ENCODE data around the gene P2RX6. TPM values are rescaled to one million over a fixed set of nuclear protein-coding genes. Genes with fewer than 3 reads are reported as not detected.

Gene P2RX6
- total RNA-seq, 5 donors from 2014 or later (not counting 1 experiment from before 2014, with no cell fraction given): 0.29 to 1.6 (median 1.0) TPM

DNA sequence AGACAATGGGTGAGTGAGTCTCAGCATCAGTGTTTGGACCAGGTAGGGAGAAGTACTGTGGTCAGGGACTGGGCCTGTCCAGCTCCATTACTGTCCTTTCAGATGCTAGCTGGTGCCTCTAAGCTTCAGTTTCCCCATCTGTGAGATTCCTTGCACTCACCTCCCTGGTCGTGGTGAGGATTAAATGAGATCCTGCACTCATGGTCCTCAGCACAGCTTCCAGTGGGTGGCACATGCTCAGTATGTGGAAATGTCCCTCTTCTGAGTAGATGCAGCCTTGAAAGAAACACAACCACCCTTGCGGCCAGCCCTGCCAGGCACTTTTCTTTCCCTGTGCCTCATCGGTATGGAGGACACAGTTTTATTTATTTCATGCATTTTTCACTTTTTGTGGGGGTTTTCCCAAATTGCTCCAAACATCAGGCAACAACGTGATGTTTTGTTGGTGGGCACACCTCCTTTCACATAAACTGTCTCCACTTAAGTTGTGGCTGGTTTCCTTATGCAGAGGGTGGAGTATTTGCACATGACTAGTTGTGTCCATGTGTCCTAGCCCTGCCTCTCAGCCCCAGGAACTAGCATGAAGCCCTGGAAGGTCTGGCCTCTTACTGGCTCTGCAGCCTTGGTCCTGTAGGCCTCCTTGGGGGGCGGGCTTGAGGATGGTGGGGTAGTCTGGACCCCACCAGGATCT lies 31.7 kb upstream of the P2RX6 start:
- no peaks in the 10 kb centered on the region for H3K27me3 Mint-ChIP-seq
- Histone ChIP-seq H3K36me3 (ENCODE audit: control insufficient read depth in 2 of 2, extremely low read depth in 1 of 2, insufficient read depth in 1 of 2, low read length in 1 of 2) (peaks cover 0 to 18% of the 10 kb centered on the region in 2 donors), H3K4me3 (ENCODE audit: control insufficient read depth in 1 of 2, extremely low read depth in 1 of 2, low read length in 1 of 2) (peak overlapping the region in 1 of 2 donors; percentile 10), H3K4me1 (ENCODE audit: control insufficient read depth in 1 of 2, extremely low read depth in 1 of 2, insufficient read depth in 2 of 2, low read length in 2 of 2) (peaks cover 5 to 46% of the 10 kb centered on the region in 2 experiments), H3K9me3 (no peaks in the 10 kb centered on the region), H3K27ac (ENCODE audit: low read length) (peak overlapping the region; percentile 53), H3K27me3 (replicated peaks in 1 of 2; ENCODE audit: control insufficient read depth in 2 of 2, extremely low read depth in 1 of 2, insufficient read depth in 2 of 2, low read length in 1 of 2) (peaks cover 0 to 12% of the 10 kb centered on the region in 2 experiments)
- ChIA-PET CTCF (no interaction called here), POLR2A (no interaction called here)
- H3K9me3 Mint-ChIP-seq: no peaks in the 10 kb centered on the region
- H3K4me1 Mint-ChIP-seq: peaks cover 44 to 52% (median 45%) of the 10 kb centered on the region in 3 donors
- H3K36me3 Mint-ChIP-seq: peaks cover 13% of the 10 kb centered on the region
- ATAC-seq (replicated peaks in 1 of 4) (no peak), DNase-seq (no peak)
- WGBS (ENCODE audit: insufficient coverage): 80% methylated on average over 1 of the region's 5 CpGs
- peak overlapping the region; percentile 90 to 91 for H3K27ac Mint-ChIP-seq
- H3K4me3 Mint-ChIP-seq: peak overlapping the region; percentile 90 to 94 (median 92)

DNA sequence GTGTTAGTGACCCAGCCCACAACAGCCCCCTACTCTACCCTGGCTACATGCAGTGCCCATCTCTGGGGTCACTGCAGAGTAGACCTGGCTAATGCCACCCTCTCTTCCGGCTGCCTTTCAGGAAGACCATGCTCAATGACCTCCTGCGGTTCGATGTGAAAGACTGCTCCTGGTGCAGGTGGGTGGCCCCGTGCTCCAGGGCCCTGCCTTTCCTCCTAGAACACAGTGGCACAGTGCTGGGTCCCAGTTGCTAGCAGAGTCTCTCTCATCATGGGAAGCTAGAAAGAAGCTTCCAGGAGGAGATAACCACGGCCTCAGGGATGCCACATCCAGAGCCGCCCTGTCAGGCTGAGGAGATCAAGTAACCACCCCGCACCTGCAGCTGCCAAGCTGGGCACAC lies 29.2 kb upstream of the P2RX6 start:
- Histone ChIP-seq H3K9me3 (no peaks in the 10 kb centered on the region), H3K36me3 (ENCODE audit: control insufficient read depth in 2 of 2, extremely low read depth in 1 of 2, insufficient read depth in 1 of 2, low read length in 1 of 2) (peaks cover 0 to 24% of the 10 kb centered on the region in 2 donors), H3K4me3 (ENCODE audit: control insufficient read depth in 1 of 2, extremely low read depth in 1 of 2, low read length in 1 of 2) (no peak overlapping the region), H3K4me1 (ENCODE audit: control insufficient read depth in 1 of 2, extremely low read depth in 1 of 2, insufficient read depth in 2 of 2, low read length in 2 of 2) (peaks cover 5 to 35% of the 10 kb centered on the region in 2 experiments), H3K27ac (ENCODE audit: low read length) (no peak overlapping the region), H3K27me3 (replicated peaks in 1 of 2; ENCODE audit: control insufficient read depth in 2 of 2, extremely low read depth in 1 of 2, insufficient read depth in 2 of 2, low read length in 1 of 2) (no peaks in the 10 kb centered on the region)
- Mint-ChIP-seq H3K4me1 (peaks cover 34 to 35% (median 35%) of the 10 kb centered on the region in 3 donors), H3K4me3 (no peak overlapping the region), H3K9me3 (no peaks in the 10 kb centered on the region), H3K27ac (no peak overlapping the region), H3K27me3 (no peaks in the 10 kb centered on the region), H3K36me3 (peaks cover 13% of the 10 kb centered on the region)
- WGBS (ENCODE audit: insufficient coverage): 98% methylated on average over 4 of the region's 7 CpGs
- ChIA-PET POLR2A (no interaction called here), CTCF (no interaction called here)
- ATAC-seq (replicated peaks in 1 of 4) (no peak), DNase-seq (no peak)

DNA sequence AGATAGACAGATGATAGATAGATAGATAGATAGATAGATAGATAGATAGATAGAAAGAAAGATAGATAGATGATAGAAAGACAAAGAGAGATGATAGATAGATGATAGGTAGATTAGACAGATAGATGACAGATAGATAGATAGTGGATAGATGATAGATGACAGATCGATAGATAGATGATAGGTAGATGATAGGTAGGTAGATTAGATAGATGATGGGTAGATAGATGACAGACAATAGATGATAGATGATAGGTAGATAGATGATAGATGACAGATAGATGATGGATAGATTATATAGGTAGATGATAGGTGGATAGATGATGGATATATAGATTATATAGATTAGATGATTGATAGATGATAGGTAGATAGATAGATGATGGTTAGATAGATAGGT lies 28.6 kb upstream of the P2RX6 start:
- CTCF ChIA-PET: interaction anchor here in 1 of 2 donors (0.9 kb wide), 1 partner anchor 69 kb away, joined by 6 read pairs; no protein-coding TSS in a partner anchor
- no peaks in the 10 kb centered on the region for H3K27me3 Mint-ChIP-seq

DNA sequence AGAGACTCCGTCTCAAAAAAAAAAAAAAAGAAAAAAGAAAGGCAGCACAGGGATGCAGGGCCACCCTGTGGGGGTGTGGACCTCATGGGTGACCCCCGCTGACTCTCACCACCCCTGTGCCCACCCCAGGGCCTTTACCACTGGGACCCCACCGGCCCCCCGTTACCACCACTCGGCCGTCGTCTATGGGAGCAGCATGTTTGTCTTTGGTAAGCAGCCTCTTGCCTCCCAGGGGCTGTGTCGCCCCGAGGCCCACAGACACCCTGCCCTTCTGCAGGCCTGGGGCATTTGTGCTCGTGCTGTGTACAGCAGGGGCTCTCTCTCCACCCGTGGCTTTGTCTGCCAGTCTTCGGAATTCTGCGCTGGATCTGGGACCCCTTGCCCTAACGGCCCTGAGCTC lies 27.6 kb upstream of the P2RX6 start:
- ChIA-PET CTCF (interaction anchor here in 1 of 2 donors (0.9 kb wide), 1 partner anchor 68 kb away, joined by 6 read pairs; no protein-coding TSS in a partner anchor), POLR2A (no interaction called here)
- DNase-seq (no peak), ATAC-seq (replicated peaks in 1 of 4) (no peak)
- peaks cover 3 to 33% of the 10 kb centered on the region in 2 donors for H3K36me3 ChIP-seq (ENCODE audit: control insufficient read depth in 2 of 2, extremely low read depth in 1 of 2, insufficient read depth in 1 of 2, low read length in 1 of 2)
- 97% methylated on average over 10 of the region's 14 CpGs for WGBS (ENCODE audit: insufficient coverage)
- Mint-ChIP-seq H3K4me3 (no peak overlapping the region), H3K36me3 (peaks cover 13% of the 10 kb centered on the region), H3K4me1 (peaks cover 24 to 26% (median 24%) of the 10 kb centered on the region in 3 donors), H3K9me3 (no peaks in the 10 kb centered on the region), H3K27ac (no peak overlapping the region), H3K27me3 (no peaks in the 10 kb centered on the region)
- H3K27ac ChIP-seq (ENCODE audit: low read length): no peak overlapping the region
- no peaks in the 10 kb centered on the region for H3K27me3 ChIP-seq (replicated peaks in 1 of 2; ENCODE audit: control insufficient read depth in 2 of 2, extremely low read depth in 1 of 2, insufficient read depth in 2 of 2, low read length in 1 of 2)
- H3K9me3 ChIP-seq: no peaks in the 10 kb centered on the region
- no peak overlapping the region for H3K4me3 ChIP-seq (ENCODE audit: control insufficient read depth in 1 of 2, extremely low read depth in 1 of 2, low read length in 1 of 2)
- peaks cover 3 to 24% of the 10 kb centered on the region in 2 experiments for H3K4me1 ChIP-seq (ENCODE audit: control insufficient read depth in 1 of 2, extremely low read depth in 1 of 2, insufficient read depth in 2 of 2, low read length in 2 of 2)

More for the DNA sequence above, 28.6 kb upstream of the P2RX6 start:
- no peak for DNase-seq
- peaks cover 27 to 29% (median 29%) of the 10 kb centered on the region in 3 donors for H3K4me1 Mint-ChIP-seq
- no peaks in the 10 kb centered on the region for H3K9me3 Mint-ChIP-seq
- Histone ChIP-seq H3K27me3 (replicated peaks in 1 of 2; ENCODE audit: control insufficient read depth in 2 of 2, extremely low read depth in 1 of 2, insufficient read depth in 2 of 2, low read length in 1 of 2) (no peaks in the 10 kb centered on the region), H3K36me3 (ENCODE audit: control insufficient read depth in 2 of 2, extremely low read depth in 1 of 2, insufficient read depth in 1 of 2, low read length in 1 of 2) (peaks cover 0 to 26% of the 10 kb centered on the region in 2 donors), H3K9me3 (no peaks in the 10 kb centered on the region), H3K4me1 (ENCODE audit: control insufficient read depth in 1 of 2, extremely low read depth in 1 of 2, insufficient read depth in 2 of 2, low read length in 2 of 2) (peaks cover 3 to 29% of the 10 kb centered on the region in 2 experiments), H3K4me3 (ENCODE audit: control insufficient read depth in 1 of 2, extremely low read depth in 1 of 2, low read length in 1 of 2) (no peak overlapping the region), H3K27ac (ENCODE audit: low read length) (no peak overlapping the region)
- H3K27ac Mint-ChIP-seq: no peak overlapping the region
- H3K4me3 Mint-ChIP-seq: no peak overlapping the region
- WGBS (ENCODE audit: insufficient coverage): 100% methylated on average over 1 of the region's 1 CpG
- peaks cover 13% of the 10 kb centered on the region for H3K36me3 Mint-ChIP-seq
- ATAC-seq (replicated peaks in 1 of 4): no peak
- POLR2A ChIA-PET: no interaction called here

DNA sequence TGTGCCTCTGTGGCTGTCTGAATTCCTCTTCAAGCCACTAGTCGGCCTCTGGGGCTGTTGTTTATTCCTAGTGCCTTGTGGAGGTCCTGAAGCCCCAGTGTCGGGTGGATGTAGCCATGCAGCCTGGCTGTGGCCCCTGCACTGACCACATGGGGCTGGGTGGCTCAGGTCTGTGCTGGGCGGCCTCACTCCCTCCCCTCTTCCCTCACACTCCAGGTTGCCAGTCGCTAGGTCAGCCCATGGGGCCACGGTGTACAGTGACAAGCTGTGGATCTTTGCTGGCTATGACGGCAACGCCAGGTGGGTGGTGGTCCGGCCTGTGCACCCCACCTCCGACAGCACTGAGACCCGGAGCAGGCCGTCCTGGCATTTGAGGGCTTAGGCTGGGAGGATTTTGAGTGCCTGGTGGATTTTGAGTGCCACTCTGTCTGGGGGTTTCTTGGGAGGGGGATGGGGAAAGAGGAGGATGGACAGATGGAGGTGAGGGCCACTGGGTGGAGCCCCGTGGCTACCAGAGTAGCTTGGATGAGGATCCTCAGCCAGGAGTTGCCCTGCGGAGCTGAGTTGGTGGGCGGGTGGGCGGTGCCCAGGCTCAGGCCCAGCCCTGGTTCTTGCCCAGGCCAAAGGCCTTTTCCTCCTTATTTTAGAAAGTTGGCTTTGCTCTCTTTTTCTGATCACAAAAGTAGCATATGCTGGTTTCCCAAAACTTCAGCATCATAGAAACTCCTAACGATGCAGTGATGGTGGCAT lies 26.2 kb upstream of the P2RX6 start:
- Mint-ChIP-seq H3K27ac (no peak overlapping the region), H3K36me3 (peaks cover 13% of the 10 kb centered on the region), H3K27me3 (no peaks in the 10 kb centered on the region), H3K9me3 (no peaks in the 10 kb centered on the region), H3K4me3 (no peak overlapping the region), H3K4me1 (peaks cover 12 to 13% (median 12%) of the 10 kb centered on the region in 3 donors)
- no peak overlapping the region for H3K27ac ChIP-seq (ENCODE audit: low read length)
- no peaks in the 10 kb centered on the region for H3K27me3 ChIP-seq (replicated peaks in 1 of 2; ENCODE audit: control insufficient read depth in 2 of 2, extremely low read depth in 1 of 2, insufficient read depth in 2 of 2, low read length in 1 of 2)
- DNase-seq (no peak), ATAC-seq (replicated peaks in 1 of 4) (no peak)
- POLR2A ChIA-PET: no interaction called here
- H3K4me1 ChIP-seq (ENCODE audit: control insufficient read depth in 1 of 2, extremely low read depth in 1 of 2, insufficient read depth in 2 of 2, low read length in 2 of 2): peaks cover 0 to 10% of the 10 kb centered on the region in 2 experiments
- H3K9me3 ChIP-seq: no peaks in the 10 kb centered on the region
- WGBS (ENCODE audit: insufficient coverage): 96% methylated on average over 13 of the region's 16 CpGs
- H3K36me3 ChIP-seq (ENCODE audit: control insufficient read depth in 2 of 2, extremely low read depth in 1 of 2, insufficient read depth in 1 of 2, low read length in 1 of 2): peaks cover 3 to 47% of the 10 kb centered on the region in 2 donors
- no peak overlapping the region for H3K4me3 ChIP-seq (ENCODE audit: control insufficient read depth in 1 of 2, extremely low read depth in 1 of 2, low read length in 1 of 2)
- CTCF ChIA-PET: no interaction called here

DNA sequence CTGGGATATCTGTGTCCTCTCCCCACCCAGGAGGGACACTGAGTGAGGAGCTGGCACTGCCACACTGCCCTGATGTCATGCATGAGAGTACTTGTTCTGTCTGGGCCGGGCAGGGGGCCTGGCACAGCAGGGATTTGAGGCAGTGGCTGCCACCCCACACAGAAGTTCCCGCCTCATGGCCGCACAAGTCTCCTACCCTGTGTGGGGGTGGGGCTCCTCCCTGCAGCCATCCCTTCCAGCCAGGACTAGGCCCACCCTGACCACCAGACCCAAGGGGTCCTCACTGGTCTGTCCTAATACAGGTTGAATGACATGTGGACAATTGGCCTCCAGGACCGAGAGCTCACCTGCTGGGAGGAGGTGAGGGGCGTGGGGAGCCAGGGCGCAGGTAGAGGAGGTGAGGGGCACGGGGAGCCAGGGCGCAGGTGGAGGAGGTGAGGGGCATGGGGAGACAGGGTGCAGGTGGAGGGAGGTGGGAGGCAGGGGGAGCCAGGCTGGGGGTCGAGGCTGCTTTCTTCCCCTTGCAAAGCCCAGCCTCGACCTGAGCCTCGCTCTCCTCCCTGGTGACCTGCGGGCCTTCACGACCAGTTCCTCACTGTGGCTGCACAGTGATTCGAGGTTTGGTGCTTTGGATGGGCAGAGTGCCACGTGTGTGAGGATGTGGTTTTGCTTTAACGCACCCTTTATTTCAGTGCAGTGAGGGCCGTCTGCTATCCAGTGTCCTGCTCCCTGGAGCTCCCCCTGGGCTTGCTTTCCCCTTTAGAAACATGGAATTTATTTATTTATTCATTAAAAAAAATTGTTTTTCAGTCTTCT lies 25.4 kb upstream of the P2RX6 start:
- peaks cover 13% of the 10 kb centered on the region for H3K36me3 Mint-ChIP-seq
- Histone ChIP-seq H3K36me3 (ENCODE audit: control insufficient read depth in 2 of 2, extremely low read depth in 1 of 2, insufficient read depth in 1 of 2, low read length in 1 of 2) (peaks cover 8 to 47% of the 10 kb centered on the region in 2 donors), H3K27me3 (replicated peaks in 1 of 2; ENCODE audit: control insufficient read depth in 2 of 2, extremely low read depth in 1 of 2, insufficient read depth in 2 of 2, low read length in 1 of 2) (no peaks in the 10 kb centered on the region), H3K27ac (ENCODE audit: low read length) (no peak overlapping the region), H3K4me3 (ENCODE audit: control insufficient read depth in 1 of 2, extremely low read depth in 1 of 2, low read length in 1 of 2) (no peak overlapping the region), H3K9me3 (no peaks in the 10 kb centered on the region), H3K4me1 (ENCODE audit: control insufficient read depth in 1 of 2, extremely low read depth in 1 of 2, insufficient read depth in 2 of 2, low read length in 2 of 2) (peaks cover 0 to 9% of the 10 kb centered on the region in 2 experiments)
- H3K4me3 Mint-ChIP-seq: no peak overlapping the region
- ATAC-seq (replicated peaks in 1 of 4): peak in 1 of 4 experiments; percentile 55
- H3K9me3 Mint-ChIP-seq: no peaks in the 10 kb centered on the region
- H3K27ac Mint-ChIP-seq: no peak overlapping the region
- 47% methylated on average over 6 of the region's 17 CpGs for whole genome bisulfite sequencing (ENCODE audit: insufficient coverage)
- DNase-seq: no peak
- no peaks in the 10 kb centered on the region for H3K27me3 Mint-ChIP-seq
- peaks cover 6 to 8% (median 7%) of the 10 kb centered on the region in 3 donors for H3K4me1 Mint-ChIP-seq
- CTCF ChIA-PET: no interaction called here
- POLR2A ChIA-PET: no interaction called here
